ENCODE data around the gene NFE2L1.
A peak's percentile ranks its signal among the peaks of the same experiment; 100 is the strongest.
"Not testable (repeated sequence)": the region's sequence is repeated elsewhere in the genome, so short reads cannot be mapped to it uniquely, and the experiment has no call there.

The NFE2L1 gene

DNA sequence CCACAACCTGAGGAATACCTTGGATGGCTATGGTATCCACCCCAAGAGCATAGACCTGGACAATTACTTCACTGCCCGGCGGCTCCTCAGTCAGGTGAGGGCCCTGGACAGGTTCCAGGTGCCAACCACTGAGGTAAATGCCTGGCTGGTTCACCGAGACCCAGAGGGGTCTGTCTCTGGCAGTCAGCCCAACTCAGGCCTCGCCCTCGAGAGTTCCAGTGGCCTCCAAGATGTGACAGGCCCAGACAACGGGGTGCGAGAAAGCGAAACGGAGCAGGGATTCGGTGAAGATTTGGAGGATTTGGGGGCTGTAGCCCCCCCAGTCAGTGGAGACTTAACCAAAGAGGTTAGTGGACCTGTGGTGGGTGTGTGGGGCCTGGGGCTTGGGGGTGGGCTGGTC, 3.1 kb downstream of the NFE2L1 start:
- no peak for DNase-seq

DNA sequence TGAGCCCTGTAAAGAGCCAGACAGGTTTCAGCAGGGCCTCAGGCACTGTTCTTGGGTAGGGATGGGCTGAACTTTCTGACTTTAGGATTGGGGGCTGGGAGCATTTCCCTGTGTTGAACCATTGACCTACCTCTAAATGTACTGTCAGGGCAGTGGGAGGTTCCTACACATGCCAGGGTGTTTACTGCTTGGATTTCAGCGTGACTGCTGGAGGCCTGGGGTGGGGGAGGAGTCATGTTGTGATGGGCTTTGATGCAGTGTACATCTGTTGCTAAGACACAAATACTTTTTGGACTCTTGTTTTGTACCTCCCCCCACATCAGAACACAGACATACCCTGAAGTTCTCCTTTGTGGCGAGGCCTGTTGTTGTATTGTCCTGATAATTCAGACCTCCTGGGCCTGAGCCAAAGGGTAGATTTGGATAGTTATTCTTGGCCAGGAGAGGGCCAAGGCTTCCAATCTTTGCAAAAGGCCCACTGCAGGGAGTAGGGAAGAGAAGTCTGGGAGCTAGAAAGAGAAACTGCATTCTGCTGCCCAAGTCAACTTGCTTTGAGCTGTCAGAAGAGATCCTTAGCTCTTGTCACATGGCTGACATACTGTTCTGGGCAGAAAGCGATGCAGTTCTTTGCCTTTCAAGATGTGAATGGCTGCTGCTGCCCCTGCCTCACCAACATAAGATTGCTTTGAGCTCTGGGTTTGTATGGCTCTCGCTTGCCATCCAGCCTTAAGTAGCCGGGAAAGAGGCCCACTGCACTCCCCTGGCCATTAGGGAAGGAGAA, 3.7 kb downstream of the NFE2L1 start:
- no peak for DNase-seq

DNA sequence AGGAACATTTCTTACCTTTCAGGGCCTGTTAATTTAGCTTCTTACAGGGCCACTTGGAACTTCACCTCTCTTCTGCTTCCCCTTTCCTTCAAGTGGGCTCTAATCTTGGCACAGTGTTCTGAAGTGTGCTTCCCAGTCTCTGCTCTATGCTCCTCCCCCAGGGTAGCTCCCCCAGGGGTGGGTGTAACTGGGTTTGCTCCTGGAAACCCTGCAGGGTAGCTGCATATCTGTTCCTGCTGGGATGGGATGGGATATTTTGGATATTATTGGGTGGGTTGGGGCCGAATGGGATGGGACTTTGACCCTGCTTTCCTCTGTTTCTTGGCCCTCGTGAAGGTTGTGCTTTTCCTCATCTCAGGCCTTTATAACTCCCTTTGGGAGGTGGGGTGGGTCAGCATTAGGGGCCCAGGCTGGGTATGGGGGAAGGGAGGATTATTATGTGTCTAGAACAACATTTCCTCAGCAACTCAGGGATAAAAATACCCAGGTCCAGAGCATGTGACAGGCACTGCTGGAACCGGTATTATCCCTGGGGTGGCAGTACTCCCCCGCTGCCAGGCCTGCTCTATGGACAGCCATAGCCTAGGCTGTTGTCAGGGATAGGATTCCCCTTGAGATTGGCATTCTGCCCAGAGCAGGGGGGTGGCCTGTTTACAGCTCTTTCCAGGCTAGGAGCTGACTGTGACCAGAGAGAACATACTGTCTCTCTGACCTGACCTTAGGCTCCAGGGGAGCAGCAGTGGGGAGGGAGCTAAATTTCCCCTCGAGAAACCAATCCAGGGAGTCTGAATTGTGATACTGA, 5.0 kb downstream of the NFE2L1 start:
- DNase-seq = peak; percentile 45

DNA sequence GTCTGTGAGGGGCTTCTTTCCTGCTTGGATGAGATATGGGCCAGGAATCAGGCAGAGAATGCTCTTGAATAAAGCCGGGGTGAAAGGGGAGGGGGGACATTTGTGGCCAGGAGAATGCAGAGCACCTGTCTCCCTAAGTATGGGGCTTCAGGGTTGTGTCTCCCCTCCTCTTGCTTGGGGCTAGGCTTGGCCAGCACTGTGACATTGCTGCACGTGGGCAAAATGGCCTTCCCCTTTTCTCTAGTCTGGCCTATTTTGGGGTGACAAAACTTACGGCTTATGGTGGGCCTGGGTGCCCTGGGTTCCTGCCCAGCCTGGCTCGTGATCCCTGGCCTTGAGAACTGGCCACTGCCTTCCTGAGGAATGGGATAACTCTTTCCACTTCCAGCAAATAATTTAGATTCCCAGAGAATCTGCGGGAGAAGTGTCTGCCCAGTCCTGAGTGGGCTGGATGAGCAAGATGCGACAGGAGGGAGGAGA, 5.6 kb downstream of the NFE2L1 start:
- DNase-seq = no peak

DNA sequence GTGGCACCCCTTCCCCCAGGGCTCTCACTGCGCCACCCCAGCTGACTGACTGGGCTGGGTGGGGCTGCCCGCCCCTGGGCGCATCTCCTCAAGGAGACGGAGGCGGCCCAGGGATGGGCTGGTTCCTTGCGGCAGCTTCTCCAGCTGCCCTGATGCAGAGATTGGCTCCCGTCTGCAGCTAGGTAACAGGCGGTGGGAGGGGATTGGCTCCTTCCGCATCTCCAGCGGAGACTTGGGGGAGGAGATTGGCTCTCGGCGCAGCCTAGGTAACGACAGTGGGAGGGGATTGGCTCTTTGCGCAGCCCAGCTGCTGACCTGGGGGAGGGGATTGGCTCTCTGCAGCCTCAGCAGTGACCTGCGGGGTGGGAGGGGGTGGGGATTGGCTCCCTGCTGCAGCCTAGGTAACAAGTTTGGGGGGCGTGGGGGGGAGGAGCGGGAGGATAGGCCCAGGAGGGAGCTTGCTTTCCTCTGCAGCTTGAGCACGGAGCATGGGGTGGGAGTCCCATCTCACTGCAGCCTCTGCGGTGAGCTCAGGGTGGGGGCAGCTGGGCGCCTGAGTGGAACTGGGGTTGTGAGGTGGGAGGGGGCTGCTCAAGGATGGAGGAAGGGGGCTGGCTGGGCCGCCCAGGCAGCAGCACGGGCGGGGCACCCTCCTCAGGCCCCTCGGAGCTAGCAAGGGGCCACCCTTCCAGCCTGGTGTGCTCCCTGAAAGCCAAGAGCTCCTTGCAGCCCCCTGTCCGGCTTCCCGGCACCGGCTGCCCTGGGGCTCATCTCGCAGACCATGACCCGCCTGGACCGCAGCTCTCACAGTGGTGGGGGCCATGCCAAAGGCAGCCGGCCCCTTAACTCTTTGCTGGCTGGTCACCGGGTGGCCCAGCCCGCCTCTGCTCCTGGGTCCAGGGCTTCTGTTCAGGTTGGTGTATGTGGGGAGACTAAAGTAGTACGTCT, 6.4 kb downstream of the NFE2L1 start:
- peak; percentile 46 for DNase-seq

DNA sequence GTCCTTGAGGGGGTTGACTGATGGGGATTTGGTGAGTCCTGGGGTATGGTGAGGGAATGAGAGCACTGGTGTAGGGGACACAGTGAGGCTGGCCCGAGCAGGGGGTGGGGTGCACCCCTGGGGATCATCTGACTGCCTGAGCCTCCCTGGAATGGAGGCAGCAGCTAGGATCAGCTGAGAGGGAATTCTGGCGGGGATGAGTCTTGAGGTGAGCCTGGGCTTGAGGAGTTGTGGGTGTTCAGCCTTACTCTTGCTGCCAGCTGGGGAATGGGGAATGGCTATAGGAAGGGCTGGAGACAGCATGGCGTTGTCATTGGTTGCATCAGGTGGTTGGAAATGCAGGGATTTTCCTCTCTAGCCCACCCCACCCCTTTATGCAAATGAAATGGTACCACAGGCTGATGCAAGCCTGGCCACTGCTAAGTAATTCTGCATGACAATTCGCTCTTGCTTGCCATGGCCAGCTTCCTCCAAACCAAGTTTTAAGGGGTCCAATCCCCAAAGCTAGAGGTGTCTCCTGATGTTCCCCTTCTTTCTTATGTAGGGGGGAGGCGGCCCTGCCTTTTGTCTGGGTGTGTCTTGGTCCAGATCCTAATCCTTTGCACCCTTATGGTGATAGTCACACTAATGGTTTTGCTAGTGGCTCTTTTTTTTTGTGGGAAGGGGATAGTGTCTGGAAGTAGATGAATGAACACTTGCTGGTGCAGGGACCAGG, 7.5 kb downstream of the NFE2L1 start:
- no peak for DNase-seq

DNA sequence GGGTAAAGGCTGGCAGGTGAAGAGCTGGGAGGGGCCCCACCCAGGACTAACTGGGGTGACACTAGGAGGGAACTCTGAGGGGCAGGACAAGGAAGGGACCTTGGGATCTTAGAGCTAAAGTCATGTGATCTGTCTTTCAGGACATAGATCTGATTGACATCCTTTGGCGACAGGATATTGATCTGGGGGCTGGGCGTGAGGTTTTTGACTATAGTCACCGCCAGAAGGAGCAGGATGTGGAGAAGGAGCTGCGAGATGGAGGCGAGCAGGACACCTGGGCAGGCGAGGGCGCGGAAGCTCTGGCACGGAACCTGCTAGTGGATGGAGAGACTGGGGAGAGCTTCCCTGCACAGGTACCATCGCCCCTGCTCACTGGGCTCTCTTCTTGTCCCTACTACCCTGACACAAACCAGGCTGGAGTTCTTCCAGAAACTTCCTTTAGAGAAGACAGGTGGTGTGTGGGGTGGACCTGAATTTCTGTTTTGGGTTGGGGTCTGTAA, 8.1 kb downstream of the NFE2L1 start:
- DNase-seq = no peak

DNA sequence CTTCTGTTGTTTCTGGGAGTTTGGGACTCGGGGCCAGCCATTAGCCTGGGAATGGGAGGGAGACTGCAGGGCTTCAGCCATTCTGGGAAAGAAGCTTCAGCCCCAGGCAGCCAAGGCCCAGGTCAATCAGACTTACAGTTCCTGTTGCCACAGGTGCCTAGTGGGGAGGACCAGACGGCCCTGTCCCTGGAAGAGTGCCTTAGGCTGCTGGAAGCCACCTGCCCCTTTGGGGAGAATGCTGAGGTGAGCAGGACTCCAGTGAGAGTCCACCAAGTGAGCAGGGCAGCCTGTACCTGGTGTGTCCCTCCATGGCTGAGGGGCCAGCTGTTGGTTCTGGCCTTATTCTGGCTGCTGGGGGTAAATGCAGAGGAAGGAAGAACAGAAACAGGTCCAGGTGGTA, 8.7 kb downstream of the NFE2L1 start:
- no peak for DNase-seq

DNA sequence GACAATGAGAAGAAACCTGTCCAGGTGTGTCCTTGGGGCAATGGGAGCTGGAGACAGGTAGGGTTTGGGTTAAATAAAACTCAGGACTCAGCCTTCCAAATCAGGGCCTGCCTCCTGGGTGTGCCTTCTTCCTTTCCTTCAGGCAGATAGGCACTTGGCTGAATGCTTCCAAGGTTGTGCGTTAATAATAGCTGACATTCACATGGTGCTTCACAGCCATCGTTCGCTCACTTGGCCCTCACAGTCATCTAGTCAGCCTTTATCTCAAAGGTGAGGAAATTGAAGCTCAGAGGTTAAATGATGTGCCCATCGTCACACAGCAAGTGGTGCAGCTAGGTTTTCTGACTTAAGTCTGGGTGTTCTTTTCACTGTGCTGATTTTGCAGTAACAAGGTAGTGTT, 9.5 kb downstream of the NFE2L1 start:
- DNase-seq = no peak

DNA sequence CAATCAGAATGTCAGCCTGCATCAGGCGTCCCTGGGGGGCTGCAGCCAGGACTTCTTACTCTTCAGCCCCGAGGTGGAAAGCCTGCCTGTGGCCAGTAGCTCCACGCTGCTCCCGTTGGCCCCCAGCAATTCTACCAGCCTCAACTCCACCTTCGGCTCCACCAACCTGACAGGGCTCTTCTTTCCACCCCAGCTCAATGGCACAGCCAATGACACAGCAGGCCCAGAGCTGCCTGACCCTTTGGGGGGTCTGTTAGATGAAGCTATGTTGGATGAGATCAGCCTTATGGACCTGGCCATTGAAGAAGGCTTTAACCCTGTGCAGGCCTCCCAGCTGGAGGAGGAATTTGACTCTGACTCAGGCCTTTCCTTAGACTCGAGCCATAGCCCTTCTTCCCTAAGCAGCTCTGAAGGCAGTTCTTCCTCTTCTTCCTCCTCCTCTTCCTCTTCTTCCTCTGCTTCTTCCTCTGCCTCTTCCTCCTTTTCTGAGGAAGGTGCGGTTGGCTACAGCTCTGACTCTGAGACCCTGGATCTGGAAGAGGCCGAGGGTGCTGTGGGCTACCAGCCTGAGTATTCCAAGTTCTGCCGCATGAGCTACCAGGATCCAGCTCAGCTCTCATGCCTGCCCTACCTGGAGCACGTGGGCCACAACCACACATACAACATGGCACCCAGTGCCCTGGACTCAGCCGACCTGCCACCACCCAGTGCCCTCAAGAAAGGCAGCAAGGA, 10.4 kb downstream of the NFE2L1 start:
- DNase-seq = no peak

DNA sequence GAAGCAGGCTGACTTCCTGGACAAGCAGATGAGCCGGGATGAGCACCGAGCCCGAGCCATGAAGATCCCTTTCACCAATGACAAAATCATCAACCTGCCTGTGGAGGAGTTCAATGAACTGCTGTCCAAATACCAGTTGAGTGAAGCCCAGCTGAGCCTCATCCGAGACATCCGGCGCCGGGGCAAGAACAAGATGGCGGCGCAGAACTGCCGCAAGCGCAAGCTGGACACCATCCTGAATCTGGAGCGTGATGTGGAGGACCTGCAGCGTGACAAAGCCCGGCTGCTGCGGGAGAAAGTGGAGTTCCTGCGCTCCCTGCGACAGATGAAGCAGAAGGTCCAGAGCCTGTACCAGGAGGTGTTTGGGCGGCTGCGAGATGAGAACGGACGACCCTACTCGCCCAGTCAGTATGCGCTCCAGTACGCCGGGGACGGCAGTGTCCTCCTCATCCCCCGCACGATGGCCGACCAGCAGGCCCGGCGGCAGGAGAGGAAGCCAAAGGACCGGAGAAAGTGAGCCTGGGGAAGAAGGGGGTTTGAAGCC, 11.0 kb downstream of the NFE2L1 start:
- DNase-seq = no peak

DNA sequence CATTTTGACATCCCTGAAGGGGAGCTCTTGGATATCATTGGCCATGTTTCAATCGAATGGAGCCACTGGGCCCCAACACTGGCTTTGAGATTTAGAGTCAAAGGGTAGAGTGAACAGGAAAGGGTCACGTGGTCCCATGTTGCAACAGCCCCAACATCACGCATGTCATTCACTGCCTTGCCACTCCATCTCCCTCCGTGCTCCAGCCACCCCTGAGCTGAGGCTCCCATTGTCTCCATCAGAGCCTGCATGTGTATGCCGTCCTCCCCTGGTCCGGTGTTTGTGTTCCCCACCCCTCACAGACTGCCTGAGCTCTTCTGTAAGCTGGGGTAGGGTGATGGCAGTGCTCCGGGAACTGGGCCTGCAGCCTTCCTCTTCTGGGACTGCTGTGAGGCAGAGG, 12.1 kb downstream of the NFE2L1 start:
- DNase-seq = no peak

DNA sequence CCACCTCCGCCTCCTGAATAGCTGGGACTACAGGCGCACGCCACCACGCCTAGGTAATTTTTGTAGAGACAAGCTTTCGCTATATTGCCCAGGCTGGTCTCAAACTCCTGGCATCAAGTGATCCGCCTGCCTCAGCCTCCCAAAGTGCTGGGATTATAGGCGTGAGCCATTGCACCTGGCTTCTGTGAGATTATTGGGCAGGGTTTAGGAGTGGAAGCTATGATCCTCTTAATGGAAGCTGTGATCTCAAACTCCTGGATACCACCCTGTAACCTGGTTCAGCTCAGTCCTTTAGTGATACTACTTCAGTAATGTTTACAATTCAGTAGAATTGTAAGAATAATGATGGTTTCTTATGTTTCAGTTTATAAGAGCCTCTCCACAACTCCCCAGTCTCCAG, 14.1 kb downstream of the NFE2L1 start:
- no peak for DNase-seq

DNA sequence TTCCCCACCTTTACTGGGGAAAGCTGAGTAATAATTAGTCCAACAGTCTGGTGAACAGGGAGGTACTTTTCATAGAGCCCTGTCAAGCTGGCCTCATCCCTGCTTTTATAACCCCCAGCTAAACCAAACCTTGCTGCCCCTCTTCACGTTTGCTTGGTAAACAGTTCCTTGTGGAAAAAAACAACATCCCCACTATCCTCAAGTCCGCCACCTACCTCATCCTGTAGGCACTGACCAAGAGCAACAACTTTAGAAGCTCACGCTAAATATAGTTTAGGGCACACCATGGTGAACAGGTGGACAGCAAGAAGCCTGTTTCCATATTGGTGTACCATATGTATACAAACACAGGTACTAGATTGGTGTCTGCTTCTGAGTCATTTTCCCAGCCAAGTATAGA, 16.5 kb downstream of the NFE2L1 start:
- DNase-seq = no peak

DNA sequence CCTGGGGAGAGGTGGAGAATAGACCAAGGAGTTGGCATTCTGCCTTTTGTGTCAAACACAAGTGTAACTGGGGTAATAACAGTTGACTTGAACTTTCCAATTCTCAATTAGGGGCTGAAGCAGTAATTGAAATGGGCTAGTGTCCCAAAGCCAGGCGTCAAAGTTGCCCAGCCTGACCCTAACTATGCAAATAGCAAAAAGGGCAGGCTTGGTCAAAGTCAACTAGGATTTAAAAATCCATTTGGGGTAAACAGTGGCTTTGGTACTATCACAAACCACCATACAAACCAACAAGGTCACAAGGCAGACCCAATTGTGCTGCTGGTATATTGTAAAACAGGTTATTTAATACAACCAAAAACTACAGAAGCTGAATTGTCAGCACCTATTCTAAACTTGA, 18.0 kb downstream of the NFE2L1 start:
- DNase-seq = no peak

DNA sequence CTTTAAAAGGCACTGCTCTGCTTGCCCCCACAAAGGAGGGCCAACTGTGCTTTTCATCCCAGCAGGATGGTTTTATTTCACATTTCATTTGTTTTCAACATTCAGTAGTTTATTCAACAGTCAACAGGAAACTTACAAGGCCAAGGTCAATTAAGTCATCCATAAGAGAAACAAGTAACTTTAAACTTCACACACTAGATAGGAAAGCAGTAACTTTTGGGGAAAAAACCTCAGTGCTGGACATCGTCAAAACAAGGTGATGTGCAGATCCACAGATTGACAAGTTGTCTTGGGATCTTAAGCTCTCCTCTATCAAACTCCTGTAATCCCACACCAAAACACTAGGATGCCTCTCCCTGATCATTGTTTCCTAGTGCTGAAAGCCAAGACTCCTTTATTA, 18.5 kb downstream of the NFE2L1 start:
- DNase-seq = no peak

DNA sequence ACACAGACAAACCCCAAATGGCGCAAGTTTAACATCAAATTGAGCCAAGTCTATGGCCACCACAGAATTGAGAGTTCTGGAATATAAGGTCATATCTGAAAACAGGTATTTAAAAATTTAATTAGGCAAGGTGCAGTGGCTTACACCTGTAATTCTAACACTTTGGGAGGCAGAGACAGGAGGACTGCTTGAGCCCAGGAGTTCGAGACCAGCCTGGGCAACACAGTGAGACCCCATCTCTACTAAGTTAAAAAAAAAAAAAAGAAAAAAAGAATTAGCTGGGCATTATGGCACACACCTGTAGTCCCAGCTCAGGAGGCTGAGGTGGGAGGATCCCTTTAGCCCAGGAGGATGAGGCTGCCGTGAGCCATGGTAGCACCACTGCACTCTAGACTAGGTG, 19.1 kb downstream of the NFE2L1 start:
- DNase-seq = no peak

DNA sequence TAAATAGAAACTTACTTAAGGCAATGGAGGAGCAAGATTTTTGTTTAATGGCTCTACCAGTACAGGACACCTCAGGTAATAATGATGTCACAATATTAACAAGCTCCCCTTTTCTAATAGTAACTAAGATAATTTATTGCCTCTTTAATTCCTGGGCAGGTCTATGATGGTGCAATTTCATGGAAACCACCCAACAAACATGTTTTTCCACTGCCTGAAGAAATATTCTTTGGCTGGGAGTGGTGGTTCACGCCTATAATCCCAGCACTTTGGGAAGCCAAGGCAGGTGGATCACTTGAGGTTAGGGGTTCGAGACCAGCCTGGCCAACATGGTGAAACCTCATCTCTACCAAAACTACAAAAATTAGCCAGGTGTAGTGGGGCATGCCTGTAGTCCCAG, 19.6 kb downstream of the NFE2L1 start:
- DNase-seq = not testable (repeated sequence)

DNA sequence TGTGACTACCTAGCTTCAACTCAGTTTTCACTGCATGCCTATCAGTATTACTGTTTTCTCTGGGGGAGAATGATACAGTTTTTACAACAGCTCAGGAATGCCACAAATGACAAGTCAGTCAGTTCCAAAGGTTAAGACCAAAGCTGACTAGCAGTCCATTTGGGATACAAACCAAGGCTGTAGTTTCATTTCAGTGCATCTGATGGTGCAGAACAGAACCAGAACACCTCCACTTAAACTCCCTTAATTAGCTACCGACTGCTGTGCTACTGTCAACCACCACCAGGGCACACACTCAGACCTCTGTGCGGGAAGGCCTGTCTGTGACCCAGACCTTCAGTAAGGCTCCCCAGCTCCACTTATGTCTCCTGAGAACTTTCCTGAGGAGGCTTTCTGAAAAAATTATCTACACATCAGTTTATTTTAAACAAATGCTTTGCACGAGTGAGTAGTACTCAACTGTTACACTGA, 20.4 kb downstream of the NFE2L1 start:
- DNase-seq = no peak

DNA sequence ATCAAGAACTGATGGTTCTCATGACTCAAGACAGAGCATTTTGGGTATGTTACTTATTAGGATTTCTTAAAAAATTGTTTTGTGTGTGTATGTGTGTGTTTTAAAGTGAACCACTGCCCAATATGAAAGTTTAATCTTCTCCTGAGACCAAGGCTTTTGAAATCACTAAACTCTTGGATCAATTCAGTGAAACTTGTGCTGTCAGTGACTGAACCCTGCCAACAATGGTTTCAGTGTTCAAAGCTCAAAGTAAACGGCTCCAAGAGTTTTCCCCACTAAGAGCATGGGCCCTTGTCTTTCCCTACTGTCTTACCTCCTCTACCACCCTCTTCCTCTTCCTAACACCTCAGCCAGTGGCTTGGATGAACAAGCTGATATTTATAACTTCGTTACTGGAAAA, 22.0 kb downstream of the NFE2L1 start:
- no peak for DNase-seq

DNA sequence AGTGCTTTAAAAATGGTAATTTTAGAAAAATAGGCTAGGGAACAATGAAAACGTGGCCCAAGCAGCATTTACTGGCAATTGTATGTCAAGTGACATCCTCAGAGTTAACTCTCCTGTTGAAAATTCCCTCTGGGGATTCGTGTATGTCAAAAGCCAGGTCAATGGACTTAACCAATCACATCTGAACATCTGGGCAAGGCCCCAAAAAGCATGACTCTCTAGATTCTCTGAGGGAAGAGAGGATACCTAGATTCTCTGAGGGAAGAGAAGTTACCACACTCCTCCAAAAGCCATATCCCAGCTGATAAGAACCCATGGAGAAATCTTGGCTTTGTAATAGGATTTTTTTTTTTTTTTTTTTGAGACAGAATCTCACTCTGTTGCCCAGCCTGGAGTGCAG, 23.5 kb downstream of the NFE2L1 start:
- no peak for DNase-seq

Data from DMS153 (cell line).